Measurements from ENCODE around the gene TMEM168.

DNA sequence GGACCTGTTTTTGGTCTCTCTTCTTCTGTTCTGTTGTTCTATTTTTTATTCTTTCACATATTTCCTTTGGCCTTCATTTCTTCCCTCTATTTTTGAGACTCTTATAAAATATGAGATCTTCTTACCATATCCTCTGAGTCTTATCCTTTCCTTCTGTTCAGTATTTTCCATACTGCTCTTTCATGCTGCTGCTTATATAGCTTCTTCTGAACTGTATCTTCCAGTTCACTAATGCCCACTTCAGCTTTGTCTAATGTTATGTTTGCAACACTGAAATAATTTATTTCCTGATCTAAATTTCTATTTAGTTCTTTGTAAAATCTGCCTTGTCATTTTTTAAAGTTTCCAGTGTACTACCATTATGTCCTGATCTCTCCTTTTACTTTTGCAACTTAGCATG lies 12.8 kb downstream of the TMEM168 start:
- TF ChIP-seq, protein P1, sequence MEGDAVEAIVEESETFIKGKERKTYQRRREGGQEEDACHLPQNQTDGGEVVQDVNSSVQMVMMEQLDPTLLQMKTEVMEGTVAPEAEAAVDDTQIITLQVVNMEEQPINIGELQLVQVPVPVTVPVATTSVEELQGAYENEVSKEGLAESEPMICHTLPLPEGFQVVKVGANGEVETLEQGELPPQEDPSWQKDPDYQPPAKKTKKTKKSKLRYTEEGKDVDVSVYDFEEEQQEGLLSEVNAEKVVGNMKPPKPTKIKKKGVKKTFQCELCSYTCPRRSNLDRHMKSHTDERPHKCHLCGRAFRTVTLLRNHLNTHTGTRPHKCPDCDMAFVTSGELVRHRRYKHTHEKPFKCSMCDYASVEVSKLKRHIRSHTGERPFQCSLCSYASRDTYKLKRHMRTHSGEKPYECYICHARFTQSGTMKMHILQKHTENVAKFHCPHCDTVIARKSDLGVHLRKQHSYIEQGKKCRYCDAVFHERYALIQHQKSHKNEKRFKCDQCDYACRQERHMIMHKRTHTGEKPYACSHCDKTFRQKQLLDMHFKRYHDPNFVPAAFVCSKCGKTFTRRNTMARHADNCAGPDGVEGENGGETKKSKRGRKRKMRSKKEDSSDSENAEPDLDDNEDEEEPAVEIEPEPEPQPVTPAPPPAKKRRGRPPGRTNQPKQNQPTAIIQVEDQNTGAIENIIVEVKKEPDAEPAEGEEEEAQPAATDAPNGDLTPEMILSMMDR (IDR thresholded peaks at IDR 0.05) = no peak
- no peak for TF ChIP-seq POLR2AphosphoS5 (IDR thresholded peaks at IDR 0.05)
- TF ChIP-seq POLR2A (IDR thresholded peaks at IDR 0.05) = no peak
- TF ChIP-seq EP300 (IDR thresholded peaks at IDR 0.05) = no peak
